ENCODE measurements around the gene TRIM41.
"Not testable (repeated sequence)": the region's sequence is repeated elsewhere in the genome, so short reads cannot be mapped to it uniquely, and the experiment has no call there.

Gene TRIM41

GRCh38 chr5:181259283-181259682, 36.2 kb downstream of the TRIM41 start:
- no peak for DNase-seq

DNA sequence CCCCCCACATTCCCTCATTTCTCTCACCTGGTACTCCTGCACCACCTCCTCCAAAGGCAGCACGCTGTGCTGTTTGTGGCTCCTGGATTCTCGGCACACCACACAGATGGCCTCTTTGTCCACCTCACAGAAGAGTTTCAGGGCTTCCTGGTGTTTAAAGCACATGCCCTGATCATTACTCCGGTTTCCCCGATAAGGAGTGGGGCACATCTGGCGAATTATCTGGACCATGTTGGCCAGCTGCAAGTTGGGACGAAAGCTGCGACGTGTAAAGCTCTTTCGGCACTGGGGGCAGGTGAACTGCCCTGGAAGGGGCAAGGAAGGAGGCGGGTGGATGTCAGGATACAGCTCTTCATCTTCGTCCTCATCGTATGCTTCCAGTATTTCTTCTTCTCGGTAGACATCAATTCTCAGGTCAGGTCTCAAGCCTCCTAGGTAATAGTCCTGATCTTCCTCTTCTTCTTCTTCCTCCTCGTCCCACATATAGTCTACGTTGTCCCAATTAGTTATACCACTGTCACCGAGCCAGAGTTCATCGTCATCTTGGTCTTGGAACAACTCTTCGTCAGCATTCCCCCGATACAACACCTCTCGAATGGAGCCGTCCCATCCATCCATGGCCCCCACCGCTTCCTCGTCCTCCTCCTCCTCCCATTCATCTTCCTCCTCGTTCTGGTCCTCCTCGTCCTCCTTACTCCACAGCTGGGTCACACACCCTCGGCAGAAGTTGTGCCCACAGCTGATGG, 37.1 kb downstream of the TRIM41 start:
- DNase-seq = no peak

DNA sequence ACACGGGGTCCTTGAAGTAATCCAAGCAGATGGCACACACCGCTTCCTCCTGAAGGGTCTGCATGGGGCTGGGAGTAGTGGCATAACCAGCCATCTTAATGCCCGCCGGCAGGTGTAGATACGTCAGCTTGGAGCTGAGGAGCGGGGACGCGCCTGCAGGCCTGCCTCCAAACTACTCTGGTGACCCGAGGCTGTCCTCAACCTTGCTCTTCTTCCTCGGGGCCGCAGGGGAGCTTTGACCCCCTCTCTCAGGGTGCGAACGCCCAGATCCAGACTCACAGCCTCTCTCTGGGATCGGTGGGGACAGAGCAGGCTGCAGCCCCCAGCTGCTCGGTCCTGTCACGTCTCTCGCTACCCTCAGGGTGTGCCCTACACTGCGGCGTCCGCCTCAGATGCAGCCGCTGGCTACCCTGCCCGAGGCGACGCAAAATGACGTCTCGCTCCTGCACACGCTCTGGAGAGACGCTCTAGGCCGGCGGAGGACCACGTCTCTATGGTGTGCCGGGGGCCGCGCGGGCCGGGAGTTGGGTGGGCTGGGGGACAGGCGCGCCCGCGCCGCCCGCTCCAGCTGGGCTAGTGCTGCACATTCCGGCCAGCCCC, 37.7 kb downstream of the TRIM41 start, which contains the start of gene TRIM52:
TSS of gene TRIM52 (minus strand) at position 424 of the 600 bp plus-strand sequence. CDS start at position 94, 330 bp downstream.
- DNase-seq = peak; percentile 93

GRCh38 chr5:181261320-181262049, 38.4 kb downstream of the TRIM41 start:
- peak; percentile 81 for DNase-seq

- DNase-seq = no peak
These were observed 40.6 kb downstream of the TRIM41 start for GRCh38 chr5:181263633-181264032.

DNA sequence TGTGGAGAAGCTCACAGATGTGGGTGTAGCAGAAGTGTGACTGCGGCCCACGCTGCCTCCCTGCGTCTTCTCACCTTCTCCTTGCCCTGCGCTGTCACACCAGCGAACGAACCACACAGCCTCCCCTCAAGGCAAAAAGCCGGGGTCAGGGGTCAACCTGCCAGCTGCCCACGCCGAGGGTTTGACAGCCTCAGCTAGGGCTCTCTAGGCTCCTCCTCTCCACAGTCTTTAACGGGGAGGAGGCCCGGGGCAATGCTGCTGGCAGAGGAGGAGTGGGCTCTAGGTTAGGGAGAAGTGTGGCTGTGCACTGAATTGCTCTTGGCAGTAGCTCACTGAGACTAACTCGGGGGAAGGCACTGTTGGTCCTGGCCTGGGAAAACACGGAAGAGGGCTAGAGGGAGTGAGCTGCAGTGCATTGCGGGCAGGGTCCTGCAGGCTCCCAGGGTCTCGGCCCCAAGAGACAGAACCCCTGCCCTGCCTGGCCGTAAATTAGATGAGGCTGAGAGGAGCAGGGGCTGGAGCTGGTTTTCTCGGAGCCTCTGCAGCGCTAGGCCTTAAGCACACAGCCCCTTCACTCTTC, 42.1 kb downstream of the TRIM41 start:
- no peak for DNase-seq

DNA sequence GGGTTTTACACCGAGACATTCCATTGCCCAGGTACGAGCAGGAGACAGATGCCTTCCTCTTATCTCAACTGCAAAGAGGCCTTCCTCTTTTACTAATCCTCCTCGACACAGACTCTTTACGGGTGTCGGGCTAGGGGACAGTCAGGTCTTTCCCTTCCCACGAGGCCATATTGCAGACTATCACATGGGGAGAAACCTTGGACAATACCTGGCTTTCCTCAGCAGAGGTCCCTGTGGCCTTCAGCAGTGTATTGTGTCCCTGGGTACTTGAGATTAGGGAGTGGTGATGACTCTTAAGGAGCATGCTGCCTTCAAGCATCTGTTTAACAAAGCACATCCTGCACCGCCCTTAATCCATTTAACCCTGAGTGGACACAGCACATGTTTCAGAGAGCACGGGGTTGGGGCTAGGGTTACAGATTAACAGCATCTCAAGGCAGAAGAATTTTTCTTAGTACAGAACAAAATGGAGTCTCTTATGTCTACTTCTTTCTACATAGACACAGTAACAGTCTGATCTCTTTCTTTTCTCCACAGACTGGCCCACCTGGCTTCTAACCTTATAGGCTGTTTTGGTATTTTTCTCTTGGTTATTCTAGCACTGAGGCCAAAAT, 44.3 kb downstream of the TRIM41 start:
- not testable (repeated sequence) for DNase-seq

DNA sequence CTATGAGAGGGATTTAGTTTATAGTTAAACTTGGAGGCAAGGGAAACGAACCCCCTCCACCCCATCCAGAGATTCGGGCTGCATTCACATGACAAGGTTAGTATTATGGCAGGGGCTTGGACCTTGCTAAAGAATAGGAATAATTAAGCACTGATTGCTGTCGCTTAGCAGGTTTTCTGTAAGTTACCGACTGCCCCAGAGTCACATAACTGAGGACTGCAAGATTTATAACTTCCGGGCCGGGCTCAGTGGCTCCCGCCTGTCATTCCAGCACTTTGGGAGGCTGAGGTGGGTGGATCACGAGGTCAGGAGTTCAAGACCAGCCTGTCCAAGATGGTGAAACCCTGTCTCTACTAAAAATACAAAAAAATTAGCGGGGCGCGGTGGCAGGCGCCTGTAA, 44.8 kb downstream of the TRIM41 start:
- DNase-seq = not testable (repeated sequence)

- DNase-seq = no peak
These were observed 48.0 kb downstream of the TRIM41 start for GRCh38 chr5:181271081-181271480.

GRCh38 chr5:181273433-181273744, 50.3 kb downstream of the TRIM41 start:
- not testable (repeated sequence) for DNase-seq

DNA sequence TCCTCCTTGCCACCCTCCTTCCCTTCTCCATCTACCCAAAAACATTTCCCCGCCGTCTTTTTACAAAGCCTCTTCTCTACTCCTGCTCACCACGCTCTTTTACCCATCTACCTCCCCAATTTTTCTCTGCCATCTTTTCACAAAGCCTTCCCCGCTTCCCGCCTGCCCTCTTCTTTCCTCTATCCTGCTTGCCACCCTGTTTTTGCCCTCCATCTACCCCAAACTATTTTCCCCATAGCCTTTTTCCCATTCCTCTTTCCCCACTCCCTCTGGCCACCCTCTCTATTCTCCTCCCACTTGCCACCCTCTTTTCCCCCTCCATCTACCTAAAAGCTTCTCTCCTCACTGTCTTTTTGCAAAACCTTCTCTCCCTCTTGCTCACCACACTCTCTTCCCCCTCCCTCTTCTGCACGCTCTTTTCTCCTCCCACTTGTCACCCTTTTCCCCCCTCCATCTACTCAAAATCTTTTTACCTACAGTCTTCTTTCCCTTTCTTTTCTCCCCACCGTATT, 57.2 kb downstream of the TRIM41 start:
- DNase-seq = no peak

GRCh38 chr5:181281077-181281983, 58.2 kb downstream of the TRIM41 start:
- DNase-seq = no peak

- no peak for DNase-seq
These were observed 58.9 kb downstream of the TRIM41 start for GRCh38 chr5:181281984-181282316.

GRCh38 chr5:181282415-181282814, 59.3 kb downstream of the TRIM41 start:
- not testable (repeated sequence) for DNase-seq

- DNase-seq = no peak
These were observed 59.8 kb downstream of the TRIM41 start for GRCh38 chr5:181282874-181283273.

DNA sequence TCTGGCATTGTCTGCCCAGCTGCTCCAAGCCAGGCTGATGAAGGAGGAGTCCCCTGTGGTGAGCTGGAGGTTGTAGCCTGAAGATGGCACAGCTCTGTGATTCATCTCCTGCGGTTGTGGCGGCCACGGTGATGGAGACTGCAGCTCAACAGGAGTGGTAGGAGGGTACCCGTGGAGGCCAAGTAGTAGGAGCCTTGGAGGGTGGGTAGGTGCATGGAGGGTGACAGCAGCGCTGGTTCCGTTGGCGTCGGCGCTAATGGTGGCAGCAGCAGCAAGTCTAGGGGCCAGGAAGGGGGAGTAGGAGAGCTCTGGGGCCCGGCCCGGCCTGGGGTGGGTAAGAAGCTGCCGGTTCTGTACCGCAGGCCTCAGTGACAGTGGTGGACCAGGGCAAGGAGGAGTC, 60.3 kb downstream of the TRIM41 start:
- no peak for DNase-seq

DNA sequence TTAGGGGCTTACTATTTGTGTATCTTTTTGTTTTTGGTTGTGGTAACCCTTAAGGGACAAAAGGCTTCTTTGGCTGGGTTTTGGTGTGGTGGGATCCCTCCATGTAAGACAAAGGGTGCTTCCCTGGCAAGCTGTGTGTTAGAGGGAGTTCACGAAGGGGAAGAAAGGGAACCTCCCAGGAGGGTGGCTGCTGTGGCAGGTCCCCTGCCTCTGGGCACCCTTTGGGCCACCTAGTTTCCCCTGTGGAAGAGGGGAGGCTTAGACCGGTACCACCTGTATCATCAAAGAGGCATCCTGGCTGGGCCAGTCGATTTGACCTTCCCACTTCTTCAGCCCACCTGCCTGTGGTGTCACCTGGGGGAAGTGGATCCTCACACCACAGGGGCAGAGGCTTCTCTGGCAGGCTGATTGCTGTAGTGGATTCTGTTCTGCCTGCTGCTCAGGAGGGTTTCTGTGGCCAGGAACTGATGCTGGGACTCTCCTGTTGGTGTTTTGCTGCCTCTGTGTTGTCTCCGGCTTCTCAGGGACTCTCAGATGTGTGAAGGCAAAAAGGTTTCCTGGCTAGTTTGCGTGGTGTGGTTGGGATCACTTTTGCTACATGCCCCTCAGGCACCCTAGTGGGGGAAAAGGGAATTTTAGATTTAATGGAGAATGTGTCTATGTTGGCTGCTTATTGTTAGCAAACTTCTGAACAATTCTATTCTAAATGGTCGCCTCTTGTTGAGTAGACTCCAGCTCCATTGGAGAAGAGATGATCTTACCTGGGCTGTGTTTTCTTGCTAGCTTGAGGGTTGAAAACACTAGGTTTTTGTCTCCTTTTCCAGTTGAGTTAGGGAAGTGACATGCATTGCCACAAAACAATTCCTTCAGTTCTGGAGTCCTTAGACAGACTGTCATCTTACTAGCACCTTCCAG, 61.0 kb downstream of the TRIM41 start:
- DNase-seq = not testable (repeated sequence)

All from CD4-positive, alpha-beta T cell treated with Interleukin-12 subunit alpha and Interleukin-12 subunit beta, for 1 hour (primary cell).